HT1080 (cell line): Measurements from ENCODE around the gene NDEL1. TPM values are rescaled to one million over a fixed set of nuclear protein-coding genes. Genes with fewer than 3 reads are reported as not detected.
"Not testable (repeated sequence)": the region's sequence is repeated elsewhere in the genome, so short reads cannot be mapped to it uniquely, and the experiment has no call there.

ENCODE experiments used
- DNase-seq: peaks from one replicate; pipeline ENCODE4 v3.0.0-alpha.2; 2015; ENCODE audit warnings: low read depth
- polyA plus RNA-seq, 2 experiments: library from polyadenylated mRNA; depleted of rRNA; stranded (reverse); fragments of >200 nt; gene quantifications; 2 replicates each; pipeline ENCODE4 v1.2.3, GENCODE V29; 2015
- total RNA-seq: library from RNA; depleted of rRNA; stranded (reverse); fragments of >200 nt; shearing (Covaris generic); gene quantifications from 2 replicates; pipeline ENCODE4 v1.2.3, GENCODE V29; 2014; rRNA removed

The NDEL1 gene
- 21.9 and 35.4 TPM in 2 replicates for total RNA-seq
- polyA plus RNA-seq (2015; cell fraction: cytosol; rRNA removed): 34.8 and 36.0 TPM in 2 replicates
- polyA plus RNA-seq (2015; cell fraction: nucleus; rRNA removed): 52.1 and 62.1 TPM in 2 replicates

GRCh38 chr17:8435245-8436168 is at the start of gene NDEL1:
Gene NDEL1, plus strand, starts transcription at chr17:8435884. Its CDS starts 8,388 bp downstream, at chr17:8444272.
- DNase-seq: peak; percentile 91

- no peak for DNase-seq
Measured at GRCh38 chr17:8386841-8387240, 48.8 kb upstream of the NDEL1 start.

- DNase-seq: no peak
Measured at GRCh38 chr17:8387914-8388651, 47.6 kb upstream of the NDEL1 start.

- DNase-seq: peak; percentile 30
Measured at GRCh38 chr17:8391711-8392110, 44.0 kb upstream of the NDEL1 start.

- no peak for DNase-seq
Measured at GRCh38 chr17:8392274-8392673, 43.4 kb upstream of the NDEL1 start.

- no peak for DNase-seq
Measured at GRCh38 chr17:8392674-8393469, 42.8 kb upstream of the NDEL1 start.

- peak; percentile 27 for DNase-seq
Measured at GRCh38 chr17:8393470-8394231, 42.0 kb upstream of the NDEL1 start.

- DNase-seq: not testable (repeated sequence)
Measured at GRCh38 chr17:8394497-8394896, 41.2 kb upstream of the NDEL1 start.

GRCh38 chr17:8397636-8398035 is 38.0 kb upstream of the NDEL1 start, which contains the start of gene RNF222:
Gene RNF222, minus strand, starts transcription at chr17:8397827. Its CDS starts 4,366 bp downstream, at chr17:8393461.
- DNase-seq: no peak

- no peak for DNase-seq
Measured at GRCh38 chr17:8398980-8399379, 36.7 kb upstream of the NDEL1 start.

GRCh38 chr17:8401107-8401506 is 34.6 kb upstream of the NDEL1 start:
- no peak for DNase-seq

- no peak for DNase-seq
Measured at GRCh38 chr17:8402921-8403536, 32.7 kb upstream of the NDEL1 start.

- no peak for DNase-seq
Measured at GRCh38 chr17:8405499-8406016, 30.1 kb upstream of the NDEL1 start.

- no peak for DNase-seq
Measured at GRCh38 chr17:8406174-8406573, 29.5 kb upstream of the NDEL1 start.

GRCh38 chr17:8408371-8408770 is 27.3 kb upstream of the NDEL1 start:
- peak; percentile 34 for DNase-seq

- peak; percentile 81 for DNase-seq
Measured at GRCh38 chr17:8409966-8410882, 25.5 kb upstream of the NDEL1 start.

- DNase-seq: no peak
Measured at GRCh38 chr17:8410883-8411238, 24.8 kb upstream of the NDEL1 start.

- no peak for DNase-seq
Measured at GRCh38 chr17:8412089-8412488, 23.6 kb upstream of the NDEL1 start.

GRCh38 chr17:8413328-8413727 is 22.4 kb upstream of the NDEL1 start:
- no peak for DNase-seq
